HG02588 (cell line): Measurements from ENCODE around the gene DENND1A.
A peak's percentile ranks its signal among the peaks of the same experiment; 100 is the strongest.

ENCODE experiments used
- ATAC-seq: cut with Tn5 transposase; IDR thresholded peaks from one replicate; pipeline ENCODE4 v1.9.1; 2021; ENCODE audit warnings: mild to moderate bottlenecking, moderate library complexity; ENCODE audit not compliant: unreplicated experiment

DENND1A gene

GRCh38 chr9:123696476-123696875, 233.4 kb downstream of the DENND1A start:
- ATAC-seq: no peak

- no peak for ATAC-seq
Observed at GRCh38 chr9:123695386-123695785, 234.5 kb downstream of the DENND1A start.

- ATAC-seq: no peak
Observed at GRCh38 chr9:123691765-123692303, 238.1 kb downstream of the DENND1A start.

GRCh38 chr9:123689701-123690428, 240.1 kb downstream of the DENND1A start:
- ATAC-seq: no peak

GRCh38 chr9:123687246-123687751, 242.6 kb downstream of the DENND1A start:
- no peak for ATAC-seq

DNA sequence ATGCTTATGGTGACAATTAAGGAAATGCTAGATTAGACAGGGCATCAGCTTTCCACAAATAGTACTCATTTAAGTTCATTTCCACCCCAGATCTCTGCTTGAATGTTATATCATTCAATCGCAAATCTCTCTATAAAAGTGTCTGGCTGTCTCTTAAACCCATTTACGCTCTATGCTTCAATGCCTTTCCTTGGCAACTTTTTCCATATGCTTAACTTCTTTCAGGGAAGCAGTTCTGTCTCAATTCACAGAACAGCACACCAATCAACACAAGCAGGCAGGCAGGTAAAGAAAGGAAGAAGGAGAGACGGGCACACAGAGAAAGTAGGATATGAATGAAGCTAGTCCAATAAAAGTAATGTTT, 243.1 kb downstream of the DENND1A start:
- no peak for ATAC-seq

DNA sequence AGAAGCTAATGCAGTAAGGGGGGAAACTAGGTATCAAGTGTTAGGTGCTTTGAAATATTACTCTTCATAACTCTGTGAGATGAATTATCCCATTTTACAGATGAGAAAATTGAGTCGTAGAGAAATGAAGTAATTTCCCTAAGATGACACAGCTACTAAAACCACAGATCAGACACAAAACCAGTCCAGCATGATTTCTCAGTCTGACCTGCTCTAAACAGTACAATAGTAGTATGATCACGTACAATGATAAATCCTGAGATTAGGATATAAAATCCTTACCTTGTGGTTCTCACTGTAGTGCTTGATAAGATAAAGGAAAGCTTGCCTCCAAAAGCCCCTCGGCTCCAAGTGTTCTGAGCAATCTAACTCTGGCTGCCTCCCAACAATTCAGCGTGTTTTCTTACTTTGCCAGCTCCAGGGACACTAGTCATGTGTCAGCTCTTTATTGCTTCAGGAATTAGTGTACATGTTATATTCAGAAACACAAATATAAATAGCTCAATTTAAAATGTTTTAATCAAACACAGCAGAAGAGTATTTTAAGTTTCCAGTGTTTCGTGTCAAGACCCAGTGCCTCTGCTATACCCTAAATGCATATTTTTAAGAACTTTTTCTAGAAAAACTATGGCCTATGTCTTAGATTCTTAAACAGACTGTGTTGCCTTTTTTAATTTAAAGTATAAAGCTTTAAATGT, 243.6 kb downstream of the DENND1A start:
- ATAC-seq: no peak

GRCh38 chr9:123685489-123686083, 244.3 kb downstream of the DENND1A start:
- ATAC-seq: no peak

DNA sequence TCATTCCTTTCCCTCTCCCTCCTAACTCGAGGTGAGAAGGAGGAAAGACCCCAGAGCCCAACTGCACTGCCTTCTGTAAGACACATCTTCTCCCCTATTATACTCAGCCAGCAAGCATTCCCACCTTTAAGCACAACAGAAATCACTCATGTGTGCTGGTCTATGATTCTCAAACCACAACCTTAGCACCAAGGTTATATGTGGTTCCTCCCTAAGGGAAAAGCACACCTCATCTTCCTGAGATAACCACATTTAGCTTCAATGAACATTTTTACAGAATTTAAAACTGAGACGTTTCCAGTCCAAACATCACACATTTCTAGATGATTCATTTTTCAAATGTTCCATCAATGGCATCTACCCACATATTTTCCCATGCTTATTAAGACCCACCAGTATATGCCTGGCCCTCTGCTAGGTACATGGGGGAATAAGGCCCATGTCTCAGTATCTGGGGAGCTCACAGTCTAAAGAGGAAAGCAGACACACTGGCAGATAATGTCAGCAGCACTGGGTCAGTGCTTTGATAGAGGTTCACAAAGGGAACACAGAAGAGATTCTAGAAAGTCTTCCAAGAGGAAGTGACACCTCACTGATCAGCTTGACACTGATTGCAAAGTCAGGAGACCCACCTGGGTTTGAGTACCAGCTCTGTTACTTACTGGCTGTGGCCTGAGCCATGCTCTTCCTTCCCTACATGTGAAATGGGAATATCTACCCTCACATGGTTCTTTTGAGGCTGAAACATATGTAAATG, 245.4 kb downstream of the DENND1A start:
- ATAC-seq: no peak

DNA sequence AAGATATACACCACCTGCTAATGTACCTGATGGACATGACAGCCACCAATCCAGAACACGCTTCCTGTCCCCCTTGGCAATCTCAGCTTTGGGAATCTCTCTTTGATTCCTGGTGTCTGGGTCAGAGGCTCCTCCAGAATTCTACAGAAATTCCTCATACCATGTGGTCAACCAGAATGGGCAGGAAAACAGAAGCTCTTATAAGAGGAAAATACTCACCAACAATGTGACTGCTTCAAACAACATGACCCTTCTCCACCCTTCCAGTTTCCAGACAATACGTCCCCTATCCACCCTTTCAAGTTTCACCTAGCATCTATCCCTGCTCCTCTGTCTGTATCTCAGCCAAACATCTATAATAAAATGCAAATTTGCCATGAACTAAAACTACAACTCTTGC, 247.2 kb downstream of the DENND1A start:
- no peak for ATAC-seq

- ATAC-seq: no peak
Observed at GRCh38 chr9:123680352-123680751, 249.6 kb downstream of the DENND1A start.

DNA sequence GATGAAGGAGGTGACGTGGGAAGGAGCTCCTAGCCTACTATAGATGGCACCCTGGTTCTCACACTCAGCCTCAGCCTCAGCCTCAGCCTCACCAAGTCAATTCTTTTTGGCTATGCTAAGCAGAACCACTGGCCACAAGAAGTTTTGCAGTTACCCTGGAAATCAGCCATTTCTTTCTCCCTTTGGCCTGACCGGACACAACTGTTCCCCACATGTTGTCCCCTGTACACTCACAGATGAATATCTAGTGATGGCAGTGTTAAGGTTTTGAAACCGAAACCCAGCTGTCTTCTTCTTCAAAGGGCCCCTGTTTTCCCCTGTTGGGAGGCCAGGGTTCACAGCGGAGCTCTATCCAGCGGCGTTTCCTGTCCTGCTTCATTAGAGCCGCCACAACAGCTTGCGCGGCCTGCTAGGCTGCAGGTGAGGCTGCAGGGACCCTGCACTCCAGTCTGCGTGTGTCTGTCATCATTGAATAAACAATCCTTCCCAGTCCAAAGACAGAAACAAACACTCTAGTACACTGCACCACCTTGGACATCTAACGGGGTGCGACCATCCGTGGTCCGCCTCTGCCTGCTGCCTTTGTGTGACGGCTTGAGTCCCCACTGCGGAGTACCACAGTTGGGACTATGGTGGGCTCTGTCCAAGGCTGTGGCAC, 250.5 kb downstream of the DENND1A start:
- peak; percentile 89 for ATAC-seq

GRCh38 chr9:123678878-123679329, 251.0 kb downstream of the DENND1A start:
- ATAC-seq: no peak

- no peak for ATAC-seq
Observed at GRCh38 chr9:123678038-123678877, 251.7 kb downstream of the DENND1A start.

DNA sequence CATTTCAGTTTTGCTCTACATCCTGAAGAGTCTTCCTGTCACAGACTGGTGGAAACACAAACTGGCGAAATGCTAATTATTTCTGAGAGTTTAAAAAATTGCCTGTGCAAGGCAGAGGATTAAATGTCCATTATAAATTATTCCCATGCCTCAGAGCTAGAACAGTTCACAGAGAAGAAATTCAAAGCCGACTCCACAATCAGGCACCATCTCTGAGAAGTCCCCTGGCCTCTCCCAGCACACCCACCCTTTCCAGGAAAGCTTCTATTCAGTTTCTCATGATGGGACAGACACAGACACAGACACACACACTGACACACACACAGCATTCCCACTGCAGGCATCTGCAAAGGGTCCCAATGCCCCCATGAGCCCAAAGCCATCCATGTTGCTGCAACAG, 253.1 kb downstream of the DENND1A start:
- ATAC-seq: no peak

DNA sequence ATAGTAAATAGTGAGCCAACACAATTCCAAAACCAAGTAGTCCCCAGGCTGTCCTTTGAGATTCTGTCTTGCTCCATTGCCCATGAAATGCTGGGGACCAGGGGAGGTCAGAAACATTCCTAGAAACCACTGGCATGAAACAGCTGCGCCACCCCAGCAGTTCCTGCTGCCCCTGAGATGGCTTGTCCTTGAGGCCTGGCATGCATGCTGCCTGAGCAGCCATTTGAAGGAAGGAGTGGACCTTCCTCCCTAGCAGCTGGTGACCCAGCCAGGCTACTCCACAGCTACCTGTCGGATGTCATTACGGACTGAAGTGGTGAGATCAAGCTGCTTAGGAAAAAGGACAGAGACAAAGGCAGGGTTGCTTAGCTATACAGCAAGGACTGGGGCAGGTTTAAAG, 260.6 kb downstream of the DENND1A start:
- ATAC-seq: no peak

- ATAC-seq: no peak
Observed at GRCh38 chr9:123663529-123663928, 266.4 kb downstream of the DENND1A start.

GRCh38 chr9:123662057-123662776, 267.7 kb downstream of the DENND1A start:
- ATAC-seq: no peak
